Glomerular visceral epithelial cell (primary cell): ENCODE results near the gene MBOAT2.
"Not testable (repeated sequence)": the region's sequence is repeated elsewhere in the genome, so short reads cannot be mapped to it uniquely, and the experiment has no call there.

Experiments
- DNase-seq: peaks from one replicate; pipeline ENCODE4 v3.0.0-alpha.2; 2016; ENCODE audit errors: extremely low spot score

MBOAT2 gene

GRCh38 chr2:8992643-8993042, 10.8 kb downstream of the MBOAT2 start:
- no peak for DNase-seq

GRCh38 chr2:8989536-8990079, 13.9 kb downstream of the MBOAT2 start:
- no peak for DNase-seq

- no peak for DNase-seq
Observed at GRCh38 chr2:8987410-8987809, 16.1 kb downstream of the MBOAT2 start.

GRCh38 chr2:8986327-8986976, 17.0 kb downstream of the MBOAT2 start:
- DNase-seq: no peak

- DNase-seq: peak; percentile 77
Observed at GRCh38 chr2:8985561-8986326, 17.7 kb downstream of the MBOAT2 start.

- DNase-seq: no peak
Observed at GRCh38 chr2:8984855-8985254, 18.6 kb downstream of the MBOAT2 start.

GRCh38 chr2:8984157-8984556, 19.3 kb downstream of the MBOAT2 start:
- peak; percentile 46 for DNase-seq

- DNase-seq: no peak
Observed at GRCh38 chr2:8983571-8983970, 19.9 kb downstream of the MBOAT2 start.

- no peak for DNase-seq
Observed at GRCh38 chr2:8981876-8982275, 21.6 kb downstream of the MBOAT2 start.

- peak; percentile 49 for DNase-seq
Observed at GRCh38 chr2:8980096-8980495, 23.4 kb downstream of the MBOAT2 start.

GRCh38 chr2:8977758-8978157, 25.7 kb downstream of the MBOAT2 start:
- DNase-seq: no peak

- DNase-seq: no peak
Observed at GRCh38 chr2:8976442-8977259, 26.8 kb downstream of the MBOAT2 start.

GRCh38 chr2:8974016-8974415, 29.5 kb downstream of the MBOAT2 start:
- DNase-seq: no peak

- DNase-seq: not testable (repeated sequence)
Observed at GRCh38 chr2:8973017-8973416, 30.5 kb downstream of the MBOAT2 start.

GRCh38 chr2:8972535-8972934, 30.9 kb downstream of the MBOAT2 start:
- DNase-seq: not testable (repeated sequence)

GRCh38 chr2:8969348-8969747, 34.1 kb downstream of the MBOAT2 start:
- not testable (repeated sequence) for DNase-seq

- no peak for DNase-seq
Observed at GRCh38 chr2:8966123-8966908, 37.2 kb downstream of the MBOAT2 start.

GRCh38 chr2:8965216-8965969, 38.1 kb downstream of the MBOAT2 start:
- DNase-seq: no peak

GRCh38 chr2:8962890-8963289, 40.6 kb downstream of the MBOAT2 start:
- DNase-seq: no peak

- no peak for DNase-seq
Observed at GRCh38 chr2:8957628-8958027, 45.9 kb downstream of the MBOAT2 start.

- DNase-seq: no peak
Observed at GRCh38 chr2:8956774-8957173, 46.7 kb downstream of the MBOAT2 start.
